Thyroid gland (tissue), 4 donors: ENCODE data around the gene PAEP. TPM values are rescaled to one million over a fixed set of nuclear protein-coding genes. Genes with fewer than 3 reads are reported as not detected.

Experiments used
- DNase-seq, 2 donors: peaks; one replicate each; pipeline ENCODE4 v3.0.0-alpha.2; 2019
- H3K27ac ChIP-seq, 3 donors: fragments of 200-600 bp; sonication (generic); 1 replicate in 2 of 3; 2 replicates in 1 of 3; pipeline ENCODE4 v1.5.1; 2016 to 2019; ENCODE audit warnings: mild to moderate bottlenecking in 1 of 3, moderate library complexity in 1 of 3
- H3K27me3 ChIP-seq: fragments of 200-600 bp; sonication (generic); one replicate; pipeline ENCODE4 v1.5.1; 2019
- H3K36me3 ChIP-seq, 2 donors: fragments of 200-600 bp; sonication (generic); one replicate each; pipeline ENCODE4 v1.5.1; 2016 to 2019
- H3K4me1 ChIP-seq, 2 donors: fragments of 200-600 bp; sonication (generic); one replicate each; pipeline ENCODE4 v1.5.1; 2017 to 2019
- H3K4me3 ChIP-seq, 3 donors: fragments of 200-600 bp; sonication (generic); replicated peaks in 1 of 3; 1 replicate in 2 of 3; 2 replicates in 1 of 3; pipeline ENCODE4 v1.5.1; 2016; ENCODE audit warnings: mild to moderate bottlenecking in 1 of 3
- H3K9me3 ChIP-seq: fragments of 200-600 bp; sonication (generic); one replicate; pipeline ENCODE4 v1.5.1; 2017
- POLR2A ChIP-seq, 2 donors: fragments of 450-650 bp; IDR thresholded peaks; one replicate each; pipeline ENCODE4 v1.6.1; 2017; ENCODE audit warnings: antibody characterized with exemption in 2 of 2, mild to moderate bottlenecking in 2 of 2, moderate library complexity in 1 of 2
- WGBS, 2 donors: methylation state at CpG; one replicate each; pipeline ENCODE4 v1.1.5; 2017; 5-methylcytosine and 5-hydroxymethylcytosine counted together
- intact Hi-C: fragments of 100-400 bp; cut with DNase I; formaldehyde crosslinking; loops from one replicate; pipeline ENCODE4 v1.15.1; 2023
- total RNA-seq, 4 donors: library from RNA; depleted of rRNA; stranded (reverse); fragments of >200 nt; gene quantifications; one replicate each; pipeline ENCODE4 v1.2.3, GENCODE V29; 2016
- TF ChIP-seq, protein P1 (sequence below), 6 experiments: fragments of 200-600 bp in 3 of 6; fragments of 450-650 bp in 3 of 6; sonication (generic) in 3 of 6; IDR thresholded peaks; one replicate each; pipeline ENCODE4 v1.5.1; 2016 to 2019; ENCODE audit warnings: antibody characterized with exemption in 6 of 6, mild to moderate bottlenecking in 2 of 6, inconsistent platforms in 1 of 6, moderate library complexity in 1 of 6

PAEP gene
- total RNA-seq, 4 donors from 2014 or later: not detected

DNA sequence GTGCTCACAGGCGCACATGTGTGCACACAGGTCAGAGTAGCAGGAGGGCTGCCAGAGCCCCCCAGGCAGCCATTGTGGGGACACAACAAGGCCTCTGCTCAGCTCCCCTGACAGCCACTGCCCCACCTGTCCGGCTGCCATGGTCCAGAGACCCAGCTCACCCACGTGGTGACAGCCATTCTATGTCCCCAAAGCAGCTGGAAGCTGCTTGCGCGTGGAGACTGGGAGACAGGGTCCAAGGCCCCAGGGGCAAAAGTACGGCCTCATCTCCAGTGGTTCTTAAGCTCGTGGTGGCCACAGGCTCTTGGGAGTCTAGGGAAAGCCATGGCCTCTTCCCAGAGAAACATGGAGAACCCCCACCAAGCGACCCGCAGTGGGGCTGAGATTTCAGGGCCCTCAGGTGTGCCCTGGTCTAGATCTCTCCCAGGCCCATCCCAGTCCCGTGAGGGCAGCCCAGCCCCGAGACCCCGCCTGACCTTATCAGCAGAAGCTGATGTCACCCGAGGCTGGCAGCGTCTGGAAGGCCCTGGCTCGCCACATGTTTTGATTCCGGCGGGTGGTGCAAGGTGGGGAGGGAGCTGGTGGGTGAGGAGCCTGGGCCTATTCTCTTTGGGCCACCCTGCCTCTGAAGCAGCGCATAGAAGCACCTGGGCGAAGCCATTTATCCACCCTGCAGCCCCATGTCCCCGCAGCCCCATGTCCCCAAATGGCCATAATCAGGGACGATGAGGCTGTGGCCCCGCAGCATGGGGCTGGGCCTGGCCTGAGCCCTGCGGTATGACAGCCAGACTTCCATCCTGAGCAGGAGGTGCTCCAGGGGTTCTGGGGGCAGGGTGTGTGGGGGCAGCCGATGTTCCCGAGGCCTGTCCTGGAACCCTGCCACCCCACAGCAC is 46.1 kb downstream of the PAEP start:
- no peaks in the 10 kb centered on the region for H3K9me3 ChIP-seq
- H3K4me3 ChIP-seq: no peak overlapping the region
- H3K27me3 ChIP-seq: no peaks in the 10 kb centered on the region
- WGBS, 2 donors: 87 to 100% methylated on average over 2 to 9 of the region's 25 CpGs
- intact Hi-C loops: loop anchor here (10.0 kb wide), 1 partner anchor 87 kb away; the partner anchor contains the start of gene SOHLH1
- H3K36me3 ChIP-seq: no peaks in the 10 kb centered on the region
- no peak for TF ChIP-seq POLR2A (IDR thresholded peaks at IDR 0.05)
- TF ChIP-seq, protein P1, sequence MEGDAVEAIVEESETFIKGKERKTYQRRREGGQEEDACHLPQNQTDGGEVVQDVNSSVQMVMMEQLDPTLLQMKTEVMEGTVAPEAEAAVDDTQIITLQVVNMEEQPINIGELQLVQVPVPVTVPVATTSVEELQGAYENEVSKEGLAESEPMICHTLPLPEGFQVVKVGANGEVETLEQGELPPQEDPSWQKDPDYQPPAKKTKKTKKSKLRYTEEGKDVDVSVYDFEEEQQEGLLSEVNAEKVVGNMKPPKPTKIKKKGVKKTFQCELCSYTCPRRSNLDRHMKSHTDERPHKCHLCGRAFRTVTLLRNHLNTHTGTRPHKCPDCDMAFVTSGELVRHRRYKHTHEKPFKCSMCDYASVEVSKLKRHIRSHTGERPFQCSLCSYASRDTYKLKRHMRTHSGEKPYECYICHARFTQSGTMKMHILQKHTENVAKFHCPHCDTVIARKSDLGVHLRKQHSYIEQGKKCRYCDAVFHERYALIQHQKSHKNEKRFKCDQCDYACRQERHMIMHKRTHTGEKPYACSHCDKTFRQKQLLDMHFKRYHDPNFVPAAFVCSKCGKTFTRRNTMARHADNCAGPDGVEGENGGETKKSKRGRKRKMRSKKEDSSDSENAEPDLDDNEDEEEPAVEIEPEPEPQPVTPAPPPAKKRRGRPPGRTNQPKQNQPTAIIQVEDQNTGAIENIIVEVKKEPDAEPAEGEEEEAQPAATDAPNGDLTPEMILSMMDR (IDR thresholded peaks at IDR 0.05): no peak
- peaks cover 15 to 20% of the 10 kb centered on the region in 2 donors for H3K4me1 ChIP-seq
- no peak overlapping the region for H3K27ac ChIP-seq
- DNase-seq: no peak

DNA sequence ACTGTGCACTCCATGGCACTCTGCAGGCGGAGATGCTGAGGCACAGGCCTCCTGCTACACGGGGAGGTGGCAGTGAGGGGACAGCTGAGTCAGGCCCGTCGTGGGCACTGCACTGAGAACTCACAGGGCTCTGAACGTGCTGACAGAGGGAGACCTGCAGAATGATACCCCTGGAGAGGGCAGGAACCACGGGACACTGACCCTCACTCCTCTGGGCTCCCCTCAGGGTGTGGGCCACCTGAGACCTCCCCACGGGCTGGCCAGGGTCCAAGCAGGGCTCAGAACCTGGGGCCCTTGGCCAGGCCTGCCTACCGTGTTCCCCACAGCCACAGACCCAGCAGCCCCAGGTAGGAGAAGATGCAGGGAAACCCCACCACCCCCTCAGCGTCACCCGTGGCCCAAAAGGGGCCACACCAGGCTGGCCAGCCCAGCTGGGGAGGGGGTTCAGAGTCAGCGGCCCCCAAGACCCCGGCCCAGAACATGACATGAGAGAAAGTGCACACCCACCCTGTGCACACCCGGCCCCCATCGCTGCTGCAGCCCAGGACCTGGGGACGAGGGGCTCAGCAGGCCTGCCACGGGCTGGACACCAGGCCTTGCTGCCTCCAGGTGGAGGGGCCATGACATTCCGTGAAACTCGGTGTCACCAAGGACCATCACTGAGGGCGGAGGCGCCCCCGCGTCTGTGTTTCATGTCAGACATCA is 46.9 kb downstream of the PAEP start:
- DNase-seq: no peak
- Histone ChIP-seq H3K4me1 (peaks cover 15 to 20% of the 10 kb centered on the region in 2 donors), H3K9me3 (no peaks in the 10 kb centered on the region), H3K27me3 (no peaks in the 10 kb centered on the region), H3K36me3 (no peaks in the 10 kb centered on the region), H3K4me3 (no peak overlapping the region), H3K27ac (no peak overlapping the region)
- TF ChIP-seq POLR2A (IDR thresholded peaks at IDR 0.05): no peak
- TF ChIP-seq, protein P1 (IDR thresholded peaks at IDR 0.05): no peak
- intact Hi-C loops: loop anchor here (10.0 kb wide), 1 partner anchor 86 kb away; the partner anchor contains the start of gene SOHLH1
- WGBS, 2 donors: 80 to 89% methylated on average over 10 to 11 of the region's 22 CpGs

DNA sequence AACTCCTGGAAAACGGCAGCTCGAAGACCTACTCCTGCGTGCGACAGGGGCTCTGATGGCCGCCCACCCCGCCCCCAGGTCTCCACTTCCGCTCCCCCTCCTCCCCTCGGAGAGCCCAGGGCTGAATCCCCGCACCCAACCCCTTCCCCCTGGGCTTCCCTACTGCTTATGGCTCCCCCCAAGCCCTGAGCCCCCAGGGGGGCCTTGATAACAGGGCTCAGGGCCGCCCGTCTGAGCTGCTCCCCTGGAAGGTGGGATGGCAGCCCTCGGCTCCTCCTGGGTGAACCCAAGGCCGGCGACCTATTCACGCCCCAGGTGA is 47.4 kb downstream of the PAEP start:
- peaks cover 13 to 17% of the 10 kb centered on the region in 2 donors for H3K4me1 ChIP-seq
- no peaks in the 10 kb centered on the region for H3K9me3 ChIP-seq
- H3K4me3 ChIP-seq: no peak overlapping the region
- H3K27me3 ChIP-seq: no peaks in the 10 kb centered on the region
- 89 to 92% methylated on average over 9 to 15 of the region's 15 CpGs for WGBS, 2 donors
- DNase-seq: no peak
- H3K27ac ChIP-seq: no peak overlapping the region
- TF ChIP-seq POLR2A (IDR thresholded peaks at IDR 0.05): no peak
- TF ChIP-seq, protein P1 (IDR thresholded peaks at IDR 0.05): no peak
- H3K36me3 ChIP-seq: no peaks in the 10 kb centered on the region
- intact Hi-C loops: loop anchor here (10.0 kb wide), 1 partner anchor 86 kb away; the partner anchor contains the start of gene SOHLH1

DNA sequence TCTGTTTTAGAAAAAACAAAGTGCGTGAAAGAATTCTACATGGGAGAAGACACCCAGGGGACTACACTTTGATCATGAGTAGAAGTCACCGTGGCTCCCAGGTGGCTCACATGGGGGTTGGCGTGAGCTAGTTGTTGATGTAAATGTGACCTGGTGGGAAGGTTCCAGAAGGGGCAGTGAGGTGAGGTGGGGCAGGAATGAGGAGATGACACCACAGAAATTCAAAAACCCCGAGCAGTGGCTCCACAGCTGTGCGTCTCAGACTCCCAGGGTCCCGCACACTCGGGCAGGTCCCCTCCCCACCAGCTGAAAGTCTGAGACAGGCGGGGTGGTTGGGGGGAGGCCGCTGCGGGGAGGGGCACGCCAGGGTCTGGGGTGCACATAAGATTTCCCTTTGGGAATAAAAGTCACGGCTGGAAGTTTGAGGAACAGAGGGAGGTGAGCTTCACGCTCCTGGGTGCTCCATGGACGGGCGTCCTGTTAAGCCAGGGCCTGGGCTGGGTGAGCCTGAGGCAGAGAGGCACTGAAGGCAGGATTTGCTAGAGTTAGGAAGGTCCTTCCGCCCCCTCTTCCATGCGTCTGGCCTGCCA is 47.9 kb downstream of the PAEP start:
- no peak overlapping the region for H3K27ac ChIP-seq
- no peak for TF ChIP-seq POLR2A (IDR thresholded peaks at IDR 0.05)
- TF ChIP-seq, protein P1 (IDR thresholded peaks at IDR 0.05): no peak
- H3K36me3 ChIP-seq: no peaks in the 10 kb centered on the region
- no peak for DNase-seq
- H3K9me3 ChIP-seq: no peaks in the 10 kb centered on the region
- H3K27me3 ChIP-seq: no peaks in the 10 kb centered on the region
- no peak overlapping the region for H3K4me3 ChIP-seq
- peaks cover 8 to 12% of the 10 kb centered on the region in 2 donors for H3K4me1 ChIP-seq
- WGBS, 2 donors: 77 to 84% methylated on average over 14 to 17 of the region's 17 CpGs
- intact Hi-C loops: loop anchor here (10.0 kb wide), 1 partner anchor 85 kb away; the partner anchor contains the start of gene SOHLH1
